ENCODE measurements around the gene GABRG3.
"Not testable (repeated sequence)": the region's sequence is repeated elsewhere in the genome, so short reads cannot be mapped to it uniquely, and the experiment has no call there.

The GABRG3 gene

DNA sequence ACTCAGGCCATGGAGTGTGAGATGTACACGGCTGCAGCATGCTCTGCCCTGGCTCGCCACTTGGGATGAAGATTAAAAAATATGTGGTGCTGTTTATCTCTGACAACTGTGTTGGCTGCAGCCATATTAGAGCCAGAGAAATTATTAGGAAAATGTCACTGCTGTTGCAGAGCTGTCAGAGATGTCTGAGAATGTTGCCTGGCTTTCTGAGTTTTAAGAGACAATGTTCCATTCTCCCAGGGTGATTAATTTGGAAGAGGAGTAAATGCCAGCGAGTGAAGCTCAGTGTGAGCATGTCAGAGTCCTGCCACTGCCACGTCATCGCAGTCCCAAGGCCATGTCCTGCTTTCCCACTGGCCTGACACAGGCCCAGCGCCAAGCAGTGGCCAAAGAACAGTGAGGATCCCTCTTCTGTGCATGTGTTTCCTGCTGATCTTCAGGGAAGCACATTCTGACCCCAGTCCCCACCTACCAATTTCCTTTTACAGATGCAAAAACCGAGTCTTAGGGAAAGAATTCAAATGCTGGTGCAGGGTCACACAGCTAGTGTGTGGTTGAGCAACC is 370.9 kb downstream of the GABRG3 start:
- no peak for DNase-seq (ENCODE audit: low read depth)

DNA sequence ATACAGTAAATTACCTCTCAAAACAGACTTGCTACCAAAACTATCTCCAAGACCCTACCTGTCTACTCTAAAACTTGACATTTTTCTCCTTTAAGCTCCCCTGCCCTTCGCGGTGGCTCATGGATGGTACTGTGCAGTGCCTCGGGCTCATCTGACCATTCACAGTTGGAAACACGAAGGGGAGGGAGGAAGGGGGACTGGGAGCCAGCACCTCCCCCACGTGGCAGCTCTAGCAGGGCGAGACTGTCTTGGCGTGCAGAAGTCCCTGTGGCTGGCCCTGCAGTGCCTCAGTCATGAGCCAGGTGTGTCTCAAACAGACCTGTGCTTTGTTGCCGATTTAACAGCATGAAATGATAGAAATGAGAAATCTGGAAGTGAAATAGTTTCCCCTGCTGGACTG is 372.0 kb downstream of the GABRG3 start:
- no peak for DNase-seq (ENCODE audit: low read depth)

- DNase-seq (ENCODE audit: low read depth): no peak
Measured at GRCh38 chr15:27352136-27352535, 381.2 kb downstream of the GABRG3 start.

DNA sequence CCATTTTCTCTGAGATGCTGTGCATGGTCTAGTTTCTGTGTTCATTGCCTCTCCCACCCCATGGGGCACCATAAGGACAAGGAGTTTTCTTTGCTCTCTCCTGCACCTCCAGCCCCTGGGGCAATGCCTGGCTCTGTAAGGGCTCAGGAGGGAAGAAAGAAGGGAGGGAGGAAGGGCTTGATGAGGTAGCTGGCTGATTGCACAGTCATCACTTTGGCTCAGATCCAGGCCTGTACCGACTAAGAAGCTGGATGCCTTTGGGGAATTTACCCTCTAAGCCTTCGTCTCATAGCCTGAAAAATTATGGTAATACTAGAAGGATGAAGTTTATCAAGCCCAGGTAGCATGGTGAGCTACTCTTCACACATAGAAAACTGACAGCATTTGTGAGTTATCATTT is 382.9 kb downstream of the GABRG3 start:
- DNase-seq (ENCODE audit: low read depth): no peak

DNA sequence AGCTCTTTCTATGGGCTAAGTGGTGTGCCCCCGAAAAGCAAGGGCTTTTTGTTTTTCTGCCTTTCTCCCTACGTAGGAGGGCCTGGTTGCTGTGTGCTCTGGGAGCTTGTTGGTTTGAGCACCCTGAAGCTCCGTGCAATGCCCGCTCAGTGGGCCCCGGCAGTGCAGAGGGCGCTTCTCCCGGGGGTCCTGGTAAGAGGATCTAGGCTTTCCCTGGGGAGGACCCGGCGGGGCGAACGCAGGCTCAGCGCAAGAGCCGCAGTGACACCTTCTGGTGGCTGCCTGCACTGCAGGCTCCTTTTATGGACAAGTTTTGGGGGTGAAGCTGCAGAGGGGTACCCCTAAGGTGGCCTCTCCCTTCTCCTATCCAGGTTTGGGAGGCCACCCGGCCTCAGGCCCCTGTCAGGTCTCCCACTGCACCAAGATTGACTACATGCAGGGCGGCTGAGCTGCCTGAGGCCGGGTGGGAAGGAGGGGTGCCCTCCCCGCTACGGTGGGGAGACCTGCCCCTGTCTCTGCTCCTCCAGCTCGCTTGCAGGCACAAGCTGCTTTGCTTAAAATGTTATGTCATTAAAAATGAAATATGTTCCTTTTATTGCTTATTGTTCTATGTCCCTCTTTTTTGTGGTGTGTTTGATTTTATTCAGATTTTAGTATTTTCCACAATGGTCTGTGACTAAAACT is 387.9 kb downstream of the GABRG3 start:
- DNase-seq (ENCODE audit: low read depth): peak; percentile 3

DNA sequence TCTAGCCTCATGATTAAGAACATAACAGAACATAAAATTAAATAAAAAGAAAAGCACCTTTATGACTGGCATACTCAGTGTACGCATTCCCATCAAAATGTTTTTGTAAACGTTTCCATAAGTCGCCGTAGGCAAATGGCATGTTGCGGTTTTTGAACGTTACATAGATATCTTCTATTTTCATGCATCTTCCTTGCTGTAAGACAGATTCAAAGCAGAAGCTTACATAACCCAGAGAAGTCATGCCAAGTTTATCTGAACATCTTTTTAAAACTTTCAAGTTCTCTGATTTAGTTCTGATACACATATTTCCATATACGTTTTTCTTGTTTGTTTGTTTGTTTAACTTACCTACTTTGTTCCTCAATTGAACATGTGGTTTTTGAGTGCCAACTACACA is 388.6 kb downstream of the GABRG3 start:
- DNase-seq (ENCODE audit: low read depth): no peak

- no peak for DNase-seq (ENCODE audit: low read depth)
Measured at GRCh38 chr15:27360316-27360715, 389.3 kb downstream of the GABRG3 start.

GRCh38 chr15:27361438-27361837 is 390.5 kb downstream of the GABRG3 start:
- no peak for DNase-seq (ENCODE audit: low read depth)

- DNase-seq (ENCODE audit: low read depth): no peak
Measured at GRCh38 chr15:27365456-27365855, 394.5 kb downstream of the GABRG3 start.

DNA sequence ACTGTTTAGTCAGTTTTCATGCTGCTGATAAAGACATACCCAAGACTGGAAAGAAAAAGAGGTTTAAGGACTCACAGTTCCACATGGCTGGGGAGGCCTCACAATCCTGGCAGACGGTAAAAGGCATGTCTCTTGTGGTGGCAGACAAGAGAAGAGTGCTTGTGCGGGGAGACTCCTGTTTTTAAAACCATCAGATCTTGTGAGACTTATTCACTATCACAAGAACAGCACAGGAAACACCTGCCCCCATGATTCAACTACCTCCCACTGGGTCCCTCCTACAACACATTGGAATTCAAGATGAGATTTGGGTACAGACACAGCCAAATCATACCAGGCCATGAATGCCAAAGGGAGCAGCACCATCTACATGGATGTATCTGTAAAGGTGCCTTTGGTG is 406.4 kb downstream of the GABRG3 start:
- not testable (repeated sequence) for DNase-seq (ENCODE audit: low read depth)

- DNase-seq (ENCODE audit: low read depth): no peak
Measured at GRCh38 chr15:27382361-27383025, 411.5 kb downstream of the GABRG3 start.

- DNase-seq (ENCODE audit: low read depth): no peak
Measured at GRCh38 chr15:27383726-27384125, 412.7 kb downstream of the GABRG3 start.

GRCh38 chr15:27392163-27392562 is 421.2 kb downstream of the GABRG3 start:
- no peak for DNase-seq (ENCODE audit: low read depth)

DNA sequence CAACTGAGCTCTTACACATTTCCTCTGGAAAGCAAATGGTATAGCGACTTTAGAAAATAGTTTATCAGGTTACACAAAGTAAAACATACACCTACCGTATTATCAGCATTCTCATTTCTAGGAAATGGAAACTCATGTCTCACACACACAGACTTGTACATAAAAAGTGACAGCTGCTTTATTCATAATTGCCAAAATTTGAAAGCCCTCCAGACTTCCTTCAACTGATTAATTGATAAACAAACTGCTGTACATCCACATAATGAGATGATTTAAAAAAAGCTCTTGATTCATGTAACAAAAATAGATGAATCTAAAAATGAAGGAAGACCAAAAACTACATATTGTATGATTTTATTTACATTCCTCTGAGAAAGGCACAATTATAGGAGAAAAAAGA is 425.5 kb downstream of the GABRG3 start:
- no peak for DNase-seq (ENCODE audit: low read depth)

DNA sequence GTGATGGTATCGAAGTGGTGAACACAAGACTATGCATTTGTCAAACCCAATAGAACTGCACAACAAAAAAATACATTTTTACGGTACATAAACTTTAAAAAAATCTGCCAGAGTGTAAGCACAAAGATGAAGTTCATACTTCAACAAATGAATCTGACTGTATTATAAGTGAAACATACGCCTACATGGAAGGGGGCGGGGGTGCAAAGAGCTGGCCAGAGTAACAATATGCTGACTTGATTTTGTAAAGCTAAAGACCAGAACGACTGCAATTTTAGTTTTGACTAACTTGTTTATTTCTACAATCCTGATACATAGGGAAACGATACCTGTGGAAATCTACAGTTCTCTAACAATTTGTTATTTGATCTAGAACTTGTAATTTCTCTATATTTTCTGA is 426.0 kb downstream of the GABRG3 start:
- DNase-seq (ENCODE audit: low read depth): no peak

GRCh38 chr15:27398631-27399161 is 427.7 kb downstream of the GABRG3 start:
- DNase-seq (ENCODE audit: low read depth): no peak

- no peak for DNase-seq (ENCODE audit: low read depth)
Measured at GRCh38 chr15:27399241-27399640, 428.3 kb downstream of the GABRG3 start.

DNA sequence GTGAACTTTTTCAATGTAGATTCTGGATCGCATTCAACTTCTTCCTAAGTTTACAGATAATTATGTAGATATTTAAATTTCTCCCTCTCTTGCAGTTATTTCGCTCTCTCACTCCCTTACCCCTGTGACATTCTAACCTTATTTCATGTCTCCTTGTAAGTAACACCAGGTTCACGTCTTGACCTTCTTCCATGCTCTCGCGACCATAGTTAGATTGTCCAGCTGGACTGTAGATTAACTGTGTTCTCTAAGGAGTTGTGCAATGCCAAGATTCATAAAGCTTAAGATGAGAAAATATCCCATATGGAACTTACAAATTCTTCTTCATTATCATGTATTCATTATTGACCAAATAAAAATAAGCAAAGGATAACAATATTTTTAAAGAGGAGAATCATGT is 430.5 kb downstream of the GABRG3 start:
- no peak for DNase-seq (ENCODE audit: low read depth)

DNA sequence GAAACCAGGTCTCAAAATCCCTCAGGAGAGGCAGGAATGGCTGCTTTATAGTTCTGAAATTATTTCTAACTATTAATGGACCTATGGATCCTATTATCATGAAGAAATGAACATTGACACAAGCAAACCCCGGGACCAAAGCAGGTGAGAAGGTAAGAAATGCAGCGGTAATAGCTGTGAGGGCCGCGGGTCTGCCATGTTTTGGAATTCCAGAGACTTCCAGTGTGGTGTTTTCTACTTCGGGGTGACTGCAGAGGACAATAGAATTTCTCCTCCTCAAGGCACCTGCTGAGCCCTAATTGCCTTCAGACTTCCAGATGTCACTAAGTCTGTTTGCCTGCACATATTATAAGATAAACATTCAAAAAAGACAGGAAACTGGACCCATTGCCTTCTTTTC is 437.4 kb downstream of the GABRG3 start:
- DNase-seq (ENCODE audit: low read depth): no peak

GRCh38 chr15:27410996-27411605 is 440.1 kb downstream of the GABRG3 start:
- no peak for DNase-seq (ENCODE audit: low read depth)

DNA sequence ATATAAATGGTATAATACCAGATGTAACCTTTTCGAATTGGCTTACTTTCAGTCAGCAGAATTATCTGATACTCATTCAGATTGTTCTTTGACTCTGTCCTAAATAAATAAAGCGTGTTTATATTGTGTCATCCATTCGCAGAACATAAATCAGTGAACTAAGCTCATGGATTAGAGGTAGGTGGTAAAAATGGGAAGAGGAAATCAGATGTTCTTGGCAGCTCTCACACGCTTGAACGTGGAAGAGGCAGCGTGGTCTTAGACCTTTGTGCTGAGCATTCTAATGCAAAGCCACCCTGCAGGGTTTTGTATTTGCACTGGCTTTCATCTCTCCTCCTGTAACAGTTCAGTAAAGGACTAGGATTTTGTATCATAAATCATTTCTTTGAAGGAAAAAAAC is 441.4 kb downstream of the GABRG3 start:
- no peak for DNase-seq (ENCODE audit: low read depth)

DNA sequence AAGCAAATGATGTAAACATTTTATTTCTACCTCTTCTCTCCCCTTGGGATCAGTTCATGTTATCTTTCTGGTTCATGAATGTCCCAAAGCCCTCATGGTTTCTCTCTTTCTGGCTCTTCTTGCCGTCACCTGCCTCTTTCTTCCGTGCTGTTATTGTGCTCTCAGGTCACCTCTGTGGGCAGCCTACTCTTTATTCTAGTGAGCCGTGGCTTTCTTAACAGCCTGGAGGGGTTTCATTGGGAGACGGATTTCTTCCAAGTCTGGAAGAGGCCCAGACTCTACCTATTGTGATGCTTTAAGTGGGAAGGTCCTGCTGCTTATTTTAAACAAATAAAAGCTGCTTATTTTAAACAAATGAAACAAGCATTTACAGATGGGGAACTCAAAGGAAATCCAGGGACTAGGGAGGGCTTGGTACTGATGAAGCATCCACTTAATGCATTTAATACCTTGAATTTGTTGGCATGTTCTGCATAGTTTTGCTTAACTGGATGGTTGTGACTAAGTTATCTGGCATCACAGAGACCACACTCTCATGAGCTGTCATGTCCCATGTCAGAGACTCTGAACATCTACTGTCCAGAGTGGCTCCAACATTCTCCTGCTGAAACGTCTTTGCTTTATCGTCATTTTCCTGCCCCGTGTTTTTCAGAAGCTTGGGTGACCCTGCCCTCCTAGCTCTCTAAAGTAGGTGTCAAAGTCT is 443.3 kb downstream of the GABRG3 start:
- no peak for DNase-seq (ENCODE audit: low read depth)
